ENCODE measurements around the gene TGIF1.
A peak's percentile ranks its signal among the peaks of the same experiment; 100 is the strongest.

TGIF1 gene

DNA sequence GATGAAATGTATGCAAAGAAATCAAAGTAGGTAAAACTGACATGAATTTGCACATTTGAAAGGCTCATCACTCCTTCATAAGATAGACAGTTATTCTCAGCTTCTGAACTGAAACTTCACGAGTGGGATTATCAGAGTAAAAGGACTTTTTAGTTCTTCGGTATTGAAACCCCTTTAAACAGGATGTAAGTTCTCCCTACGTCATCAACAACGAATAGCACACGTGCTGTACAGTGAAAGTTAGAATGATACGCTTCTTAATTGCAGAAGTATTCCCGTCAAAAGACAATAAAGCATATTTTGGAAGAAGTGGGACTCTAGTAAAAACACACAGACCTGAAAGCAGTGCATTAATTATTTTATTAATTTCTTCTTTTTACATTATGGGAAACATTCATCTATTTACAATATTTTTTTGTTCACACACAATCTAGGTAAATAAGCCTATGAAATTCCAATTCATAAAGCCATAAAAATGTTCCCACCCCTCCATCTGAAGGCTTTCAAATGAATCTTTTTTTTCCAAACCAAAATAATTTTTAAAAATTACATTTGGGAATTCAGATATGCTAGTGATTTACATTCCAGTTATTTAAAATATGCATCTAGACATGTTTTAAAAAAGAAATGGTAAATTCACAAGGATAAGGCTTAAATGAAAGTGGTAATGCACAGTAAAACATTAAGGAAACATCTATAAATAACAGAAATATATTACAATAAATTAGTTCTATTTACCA is 45.9 kb downstream of the TGIF1 start:
- Mint-ChIP-seq H3K9me3 (no peaks in the 10 kb centered on the region), H3K27me3 (ENCODE audit: low read depth) (peaks cover 58% of the 10 kb centered on the region), H3K36me3 (ENCODE audit: low read depth) (no peaks in the 10 kb centered on the region), H3K4me3 (no peak overlapping the region), H3K27ac (no peak overlapping the region), H3K4me1 (ENCODE audit: low read depth) (peaks cover 16% of the 10 kb centered on the region)

DNA sequence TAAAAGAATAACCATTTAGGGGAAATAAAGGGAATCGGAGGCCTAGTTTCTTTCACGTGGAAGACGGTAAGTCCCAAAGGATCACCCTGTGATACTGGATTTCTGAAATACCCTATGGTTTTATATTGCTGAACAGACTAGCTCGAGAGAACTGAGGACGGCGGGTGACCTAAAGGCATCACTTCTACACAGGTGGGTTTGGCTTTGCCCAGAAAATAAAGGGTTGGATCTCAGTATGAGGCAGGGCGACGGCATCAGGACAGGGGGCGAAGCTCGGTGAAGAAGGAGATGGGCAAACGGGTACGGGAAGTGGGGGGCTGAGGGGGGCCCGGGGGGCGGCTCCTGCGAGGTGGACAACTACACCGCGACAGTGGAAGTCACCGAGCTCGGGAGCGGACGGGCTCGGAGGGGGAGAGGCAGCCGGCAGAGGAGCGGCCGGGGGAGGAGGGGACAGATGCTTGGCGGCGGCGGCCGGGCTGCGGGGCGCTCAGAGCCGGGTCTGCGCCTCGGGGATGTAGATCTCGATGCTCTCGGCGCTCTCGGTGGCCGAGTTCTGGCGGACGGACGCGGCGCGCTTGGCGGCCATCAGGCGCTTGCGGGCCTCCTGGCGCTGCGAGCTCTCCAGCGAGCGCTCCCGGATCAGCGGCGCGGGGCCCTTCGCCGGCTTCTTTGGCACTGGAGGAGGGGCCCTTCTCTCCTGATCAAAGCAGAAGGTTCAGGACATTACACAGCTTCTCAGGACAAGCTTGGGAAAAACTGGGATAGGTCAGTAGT is 48.9 kb downstream of the TGIF1 start:
- peaks cover 13% of the 10 kb centered on the region for H3K4me1 Mint-ChIP-seq (ENCODE audit: low read depth)
- no peaks in the 10 kb centered on the region for H3K36me3 Mint-ChIP-seq (ENCODE audit: low read depth)
- H3K9me3 Mint-ChIP-seq, result no peaks in the 10 kb centered on the region
- H3K27me3 Mint-ChIP-seq (ENCODE audit: low read depth), result peaks cover 53% of the 10 kb centered on the region
- H3K27ac Mint-ChIP-seq, result no peak overlapping the region
- peak overlapping the region; percentile 38 for H3K4me3 Mint-ChIP-seq

DNA sequence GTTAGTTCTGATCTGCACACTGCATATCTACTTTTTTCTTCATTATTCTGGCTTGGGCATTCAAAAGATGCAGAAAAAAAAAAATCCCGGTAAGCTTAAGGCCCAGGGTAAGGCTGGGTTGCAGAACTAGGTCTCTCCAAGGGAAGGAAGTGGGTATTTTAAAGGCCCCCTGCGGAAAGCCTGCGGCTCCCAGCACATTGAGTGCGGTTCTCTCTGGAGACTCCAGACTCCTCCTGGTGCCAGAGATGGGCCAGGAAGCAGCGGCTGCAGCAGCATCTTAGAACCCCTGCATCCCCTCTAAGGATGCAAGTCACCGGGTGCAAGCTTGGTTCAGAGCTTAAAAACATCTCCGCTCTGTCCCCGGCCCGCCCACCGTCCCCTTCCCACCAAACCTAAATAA is 49.5 kb downstream of the TGIF1 start:
- Mint-ChIP-seq H3K36me3 (ENCODE audit: low read depth) (no peaks in the 10 kb centered on the region), H3K9me3 (no peaks in the 10 kb centered on the region), H3K27me3 (ENCODE audit: low read depth) (peaks cover 49% of the 10 kb centered on the region), H3K4me3 (peak overlapping the region; percentile 7), H3K27ac (no peak overlapping the region), H3K4me1 (ENCODE audit: low read depth) (peaks cover 13% of the 10 kb centered on the region)

DNA sequence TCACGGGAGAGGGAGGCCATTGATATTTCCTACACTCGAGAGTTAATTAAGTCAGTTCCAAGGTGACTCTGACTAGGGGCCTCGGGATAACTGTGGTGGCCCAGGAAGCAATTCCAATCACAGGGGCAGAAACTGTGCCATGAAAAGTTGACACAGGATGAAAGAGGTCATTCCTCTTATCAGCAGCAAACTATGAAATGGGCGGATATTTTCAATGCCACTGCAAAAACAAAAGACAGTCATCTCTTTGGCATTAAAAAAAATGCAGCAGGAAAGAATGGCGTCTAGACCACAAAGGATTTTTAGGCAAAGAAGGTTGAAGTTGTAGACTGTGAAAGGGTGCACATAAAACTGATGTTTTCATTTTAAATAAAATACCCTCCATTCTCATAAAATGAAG is 50.0 kb downstream of the TGIF1 start:
- H3K4me3 Mint-ChIP-seq, result no peak overlapping the region
- H3K27ac Mint-ChIP-seq, result no peak overlapping the region
- H3K4me1 Mint-ChIP-seq (ENCODE audit: low read depth), result peaks cover 13% of the 10 kb centered on the region
- H3K36me3 Mint-ChIP-seq (ENCODE audit: low read depth), result no peaks in the 10 kb centered on the region
- peaks cover 49% of the 10 kb centered on the region for H3K27me3 Mint-ChIP-seq (ENCODE audit: low read depth)
- no peaks in the 10 kb centered on the region for H3K9me3 Mint-ChIP-seq

DNA sequence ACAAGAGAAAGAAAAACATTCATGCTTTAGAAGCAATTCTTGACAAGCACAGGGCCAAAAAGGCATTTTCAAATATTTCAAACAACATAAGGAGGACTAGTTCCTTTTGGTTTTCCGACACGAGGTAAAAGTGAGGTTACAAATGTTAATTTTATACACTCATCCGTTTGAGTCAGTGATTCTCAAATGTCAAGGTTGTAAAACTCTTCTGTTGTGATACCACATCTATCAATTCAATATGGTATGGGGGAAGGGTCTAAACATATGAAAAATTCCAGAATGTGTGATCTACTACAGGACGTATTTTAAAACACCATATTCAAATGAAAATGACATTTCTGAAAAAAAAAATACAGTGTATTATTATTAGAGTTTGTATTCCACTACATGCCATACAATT is 52.7 kb downstream of the TGIF1 start:
- no peaks in the 10 kb centered on the region for H3K36me3 Mint-ChIP-seq (ENCODE audit: low read depth)
- H3K27ac Mint-ChIP-seq, result no peak overlapping the region
- H3K27me3 Mint-ChIP-seq (ENCODE audit: low read depth), result peaks cover 40% of the 10 kb centered on the region
- no peak overlapping the region for H3K4me3 Mint-ChIP-seq
- H3K4me1 Mint-ChIP-seq (ENCODE audit: low read depth), result peaks cover 13% of the 10 kb centered on the region
- H3K9me3 Mint-ChIP-seq, result no peaks in the 10 kb centered on the region

DNA sequence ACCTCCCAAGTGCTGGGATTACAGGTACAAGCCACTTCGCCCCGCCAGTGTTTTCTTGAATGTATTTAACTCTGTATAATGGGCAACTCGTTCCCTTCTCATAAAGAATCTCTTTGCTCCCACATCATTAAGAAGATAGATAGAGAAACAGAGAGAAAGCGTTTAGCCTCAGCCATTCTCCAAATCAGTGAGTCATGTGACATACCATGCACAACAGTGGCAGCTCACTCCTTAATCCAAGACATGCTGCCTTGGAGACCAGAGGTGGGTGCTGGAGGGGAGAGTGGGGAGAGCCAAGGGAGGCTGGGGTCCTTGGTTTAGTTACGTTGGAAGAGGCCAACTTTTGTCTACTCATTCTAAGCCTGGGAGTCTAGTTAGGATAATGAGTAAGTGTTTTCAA is 54.7 kb downstream of the TGIF1 start:
- Mint-ChIP-seq H3K27me3 (ENCODE audit: low read depth) (peaks cover 23% of the 10 kb centered on the region), H3K36me3 (ENCODE audit: low read depth) (no peaks in the 10 kb centered on the region), H3K9me3 (no peaks in the 10 kb centered on the region), H3K4me3 (no peak overlapping the region), H3K27ac (no peak overlapping the region), H3K4me1 (ENCODE audit: low read depth) (peaks cover 5% of the 10 kb centered on the region)

DNA sequence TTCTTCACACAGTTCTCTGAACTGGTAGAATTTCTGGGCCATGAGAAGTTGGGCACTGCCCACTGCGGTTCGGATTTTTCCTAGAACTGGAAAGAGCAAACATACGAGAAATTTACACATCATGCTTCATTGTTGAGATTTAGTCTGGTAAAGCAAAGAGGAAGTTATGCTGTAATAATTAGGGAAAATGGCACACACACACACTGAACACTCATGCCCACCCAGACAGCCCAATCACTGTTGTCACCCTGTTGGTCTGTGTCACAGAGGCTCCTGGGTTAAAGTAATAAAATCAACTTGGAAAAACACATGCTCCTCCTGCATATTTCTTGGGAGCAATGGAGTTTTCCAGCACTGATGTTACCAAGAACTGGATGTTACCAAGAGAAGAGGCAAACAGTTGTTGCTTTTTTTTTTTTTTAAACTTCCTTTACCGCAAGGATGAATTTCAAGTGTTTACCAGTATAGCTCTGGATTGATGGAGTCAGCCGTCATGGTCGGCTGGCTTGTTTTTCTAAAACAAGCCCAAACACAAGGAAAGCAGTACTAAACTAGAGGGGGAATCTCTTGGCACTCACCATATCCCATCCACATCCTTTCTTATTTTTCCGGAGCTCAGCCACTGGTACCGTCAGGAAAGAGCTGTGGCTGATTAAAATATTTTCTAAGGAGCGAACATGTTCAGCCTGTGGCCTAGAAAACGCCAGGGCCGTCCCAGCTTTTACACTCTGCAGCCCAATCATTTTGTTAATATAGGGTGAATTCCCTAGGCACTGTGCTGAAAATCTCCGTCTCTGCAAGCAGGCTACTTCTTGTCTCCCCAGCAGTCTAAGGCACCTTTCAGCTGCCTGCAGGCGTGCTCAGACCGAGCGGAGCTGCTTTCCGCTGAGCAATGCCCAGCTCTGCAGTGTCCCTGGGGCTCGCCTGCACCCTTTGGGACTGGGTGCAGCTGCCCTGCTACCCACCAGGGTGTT is 58.9 kb downstream of the TGIF1 start:
- Mint-ChIP-seq H3K27me3 (ENCODE audit: low read depth) (peaks cover 3% of the 10 kb centered on the region), H3K4me1 (ENCODE audit: low read depth) (no peaks in the 10 kb centered on the region), H3K27ac (no peak overlapping the region)

More for the DNA sequence above, 58.9 kb downstream of the TGIF1 start:
- no peaks in the 10 kb centered on the region for H3K36me3 Mint-ChIP-seq (ENCODE audit: low read depth)
- no peak overlapping the region for H3K4me3 Mint-ChIP-seq
- no peaks in the 10 kb centered on the region for H3K9me3 Mint-ChIP-seq
